ENCODE data around the gene SETMAR.
A peak's percentile ranks its signal among the peaks of the same experiment; 100 is the strongest.

The SETMAR gene

GRCh38 chr3:4303187-4304123 is at the start of gene SETMAR:
Gene SETMAR, plus strand, starts transcription at chr3:4303369. Its CDS starts 2 bp downstream, at chr3:4303371.
- Histone ChIP-seq H3K4me1 (ENCODE audit: control insufficient read depth, insufficient read depth, low read length) (peaks cover 4% of the 10 kb centered on the region), H3K4me3 (ENCODE audit: low read length in 2 of 2) (peak within 1 kb of the TSS; percentile 90 to 95), H3K27ac (ENCODE audit: low read length) (peak within 1 kb of the TSS; percentile 83), H3K9me3 (ENCODE audit: control insufficient read depth in 2 of 2, low read length in 2 of 2) (no peaks in the 10 kb centered on the region), H3K27me3 (ENCODE audit: control insufficient read depth in 1 of 2, insufficient read depth in 2 of 2, low read length in 2 of 2) (no peaks in the 10 kb centered on the region), H3K36me3 (ENCODE audit: control insufficient read depth in 2 of 2, insufficient read depth in 2 of 2, low read length in 2 of 2) (no peaks in the 10 kb centered on the region), H3K9ac (ENCODE audit: low read length in 2 of 2) (peak within 1 kb of the TSS; percentile 75 to 88)

DNA sequence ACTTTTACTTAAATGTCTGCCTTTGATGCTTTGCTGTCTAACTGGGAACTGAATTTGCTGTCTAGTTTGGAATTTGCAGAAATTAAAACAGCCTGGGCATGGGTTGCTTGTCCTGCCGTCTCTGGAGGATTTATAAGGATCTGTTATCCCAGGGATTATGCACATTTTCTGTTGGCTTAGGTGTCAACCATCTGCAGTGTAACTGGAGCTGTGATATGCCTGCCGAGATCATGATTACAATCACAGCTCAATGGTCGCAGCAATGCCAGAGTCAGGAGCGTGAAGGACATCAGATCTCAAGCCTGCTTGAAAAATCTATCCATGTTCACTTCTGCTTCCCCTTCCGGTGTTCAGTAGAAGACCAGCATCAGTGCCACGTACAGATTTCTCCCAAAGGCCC is 41.8 kb upstream of the SETMAR start:
- Histone ChIP-seq H3K27me3 (ENCODE audit: control insufficient read depth in 1 of 2, insufficient read depth in 2 of 2, low read length in 2 of 2) (no peaks in the 10 kb centered on the region), H3K4me1 (ENCODE audit: control insufficient read depth, insufficient read depth, low read length) (no peaks in the 10 kb centered on the region), H3K9me3 (ENCODE audit: control insufficient read depth in 2 of 2, low read length in 2 of 2) (peaks cover 2% of the 10 kb centered on the region in 2 donors), H3K9ac (ENCODE audit: low read length in 2 of 2) (no peak overlapping the region), H3K36me3 (ENCODE audit: control insufficient read depth in 2 of 2, insufficient read depth in 2 of 2, low read length in 2 of 2) (no peaks in the 10 kb centered on the region), H3K4me3 (ENCODE audit: low read length in 2 of 2) (no peak overlapping the region), H3K27ac (ENCODE audit: low read length) (no peak overlapping the region)

DNA sequence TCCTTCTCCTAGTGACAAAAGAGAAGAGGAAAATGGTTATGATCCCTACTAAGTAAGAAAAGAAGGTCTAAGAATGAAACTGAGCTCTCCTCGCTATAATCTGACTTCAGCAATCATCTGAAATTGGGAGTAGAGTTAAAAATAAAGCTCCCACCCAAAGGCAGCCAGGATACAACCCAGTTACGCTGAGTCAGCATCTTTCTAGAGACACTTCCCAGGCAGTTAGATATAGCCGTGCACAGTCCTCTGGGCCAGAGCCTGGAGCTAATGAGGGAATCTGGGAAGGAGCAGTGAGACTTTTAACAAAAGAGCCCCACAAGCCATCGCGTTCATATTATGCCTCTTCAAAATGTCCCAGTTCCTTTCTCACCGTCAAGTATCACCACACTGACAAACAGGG is 39.1 kb upstream of the SETMAR start:
- H3K27me3 ChIP-seq (ENCODE audit: control insufficient read depth in 1 of 2, insufficient read depth in 2 of 2, low read length in 2 of 2), result no peaks in the 10 kb centered on the region
- no peak overlapping the region for H3K9ac ChIP-seq (ENCODE audit: low read length in 2 of 2)
- H3K36me3 ChIP-seq (ENCODE audit: control insufficient read depth in 2 of 2, insufficient read depth in 2 of 2, low read length in 2 of 2), result no peaks in the 10 kb centered on the region
- H3K4me3 ChIP-seq (ENCODE audit: low read length in 2 of 2), result no peak overlapping the region
- H3K27ac ChIP-seq (ENCODE audit: low read length), result no peak overlapping the region
- no peaks in the 10 kb centered on the region for H3K4me1 ChIP-seq (ENCODE audit: control insufficient read depth, insufficient read depth, low read length)
- H3K9me3 ChIP-seq (ENCODE audit: control insufficient read depth in 2 of 2, low read length in 2 of 2), result peaks cover 2% of the 10 kb centered on the region in 2 donors

- H3K27ac ChIP-seq (ENCODE audit: low read length), result no peak overlapping the region
- no peaks in the 10 kb centered on the region for H3K27me3 ChIP-seq (ENCODE audit: control insufficient read depth in 1 of 2, insufficient read depth in 2 of 2, low read length in 2 of 2)
- no peak overlapping the region for H3K9ac ChIP-seq (ENCODE audit: low read length in 2 of 2)
- H3K36me3 ChIP-seq (ENCODE audit: control insufficient read depth in 2 of 2, insufficient read depth in 2 of 2, low read length in 2 of 2), result no peaks in the 10 kb centered on the region
- no peaks in the 10 kb centered on the region for H3K4me1 ChIP-seq (ENCODE audit: control insufficient read depth, insufficient read depth, low read length)
- H3K4me3 ChIP-seq (ENCODE audit: low read length in 2 of 2), result no peak overlapping the region
- no peaks in the 10 kb centered on the region for H3K9me3 ChIP-seq (ENCODE audit: control insufficient read depth in 2 of 2, low read length in 2 of 2)
Measured at GRCh38 chr3:4270720-4271119, 32.4 kb upstream of the SETMAR start.

DNA sequence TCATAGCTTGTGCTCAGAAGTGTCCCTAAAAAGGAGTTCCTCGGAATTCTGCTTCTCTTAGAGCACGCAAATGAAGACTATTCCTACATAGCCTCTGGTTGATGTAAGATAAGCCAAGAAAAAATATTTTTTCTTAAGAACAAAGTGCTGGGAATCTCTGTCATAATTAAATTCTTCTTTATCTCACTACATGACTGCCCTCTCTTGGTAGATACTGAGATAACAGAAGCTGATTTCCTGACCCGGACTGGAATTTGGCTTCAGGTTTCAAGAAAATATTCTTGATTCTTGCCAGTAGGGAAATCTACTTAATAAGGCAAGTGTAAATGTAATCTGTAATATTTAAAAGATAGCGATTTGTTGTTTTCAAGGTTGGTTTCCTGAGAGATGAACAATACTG is 31.3 kb upstream of the SETMAR start:
- Histone ChIP-seq H3K4me1 (ENCODE audit: control insufficient read depth, insufficient read depth, low read length) (no peaks in the 10 kb centered on the region), H3K4me3 (ENCODE audit: low read length in 2 of 2) (no peak overlapping the region), H3K36me3 (ENCODE audit: control insufficient read depth in 2 of 2, insufficient read depth in 2 of 2, low read length in 2 of 2) (no peaks in the 10 kb centered on the region), H3K27ac (ENCODE audit: low read length) (no peak overlapping the region), H3K9ac (ENCODE audit: low read length in 2 of 2) (no peak overlapping the region), H3K27me3 (ENCODE audit: control insufficient read depth in 1 of 2, insufficient read depth in 2 of 2, low read length in 2 of 2) (no peaks in the 10 kb centered on the region), H3K9me3 (ENCODE audit: control insufficient read depth in 2 of 2, low read length in 2 of 2) (no peaks in the 10 kb centered on the region)

DNA sequence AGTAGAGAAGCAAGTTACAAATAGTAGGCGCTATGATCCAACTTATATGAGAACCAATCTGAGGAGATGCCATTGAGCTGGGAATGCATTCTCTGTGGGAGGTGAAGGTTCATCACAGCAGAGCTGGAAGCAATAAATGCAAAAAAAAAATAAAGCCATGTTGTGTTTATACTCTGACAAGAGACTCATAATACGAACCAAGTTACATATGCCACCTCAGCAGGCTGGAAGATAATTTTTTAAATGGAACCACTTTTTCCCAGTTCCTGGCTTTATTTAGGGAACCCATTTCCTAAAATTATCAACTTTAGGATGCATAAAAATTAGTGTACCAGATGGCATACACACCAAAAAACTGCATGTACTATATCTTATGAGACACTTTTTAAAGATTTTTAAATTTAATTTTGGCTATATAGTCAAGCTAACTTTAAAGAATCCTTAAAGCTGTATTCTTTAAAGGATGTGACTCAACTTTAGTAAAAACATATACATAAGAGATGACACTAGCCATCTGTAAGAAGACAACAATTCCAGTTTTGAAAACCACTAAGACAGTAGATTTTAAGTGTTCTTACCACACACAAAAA is 23.6 kb upstream of the SETMAR start:
- H3K27ac ChIP-seq (ENCODE audit: low read length), result no peak overlapping the region
- no peaks in the 10 kb centered on the region for H3K9me3 ChIP-seq (ENCODE audit: control insufficient read depth in 2 of 2, low read length in 2 of 2)
- H3K27me3 ChIP-seq (ENCODE audit: control insufficient read depth in 1 of 2, insufficient read depth in 2 of 2, low read length in 2 of 2), result no peaks in the 10 kb centered on the region
- H3K36me3 ChIP-seq (ENCODE audit: control insufficient read depth in 2 of 2, insufficient read depth in 2 of 2, low read length in 2 of 2), result no peaks in the 10 kb centered on the region
- no peaks in the 10 kb centered on the region for H3K4me1 ChIP-seq (ENCODE audit: control insufficient read depth, insufficient read depth, low read length)
- no peak overlapping the region for H3K9ac ChIP-seq (ENCODE audit: low read length in 2 of 2)
- H3K4me3 ChIP-seq (ENCODE audit: low read length in 2 of 2), result no peak overlapping the region

- H3K9ac ChIP-seq (ENCODE audit: low read length in 2 of 2), result no peak overlapping the region
- H3K4me1 ChIP-seq (ENCODE audit: control insufficient read depth, insufficient read depth, low read length), result no peaks in the 10 kb centered on the region
- no peaks in the 10 kb centered on the region for H3K9me3 ChIP-seq (ENCODE audit: control insufficient read depth in 2 of 2, low read length in 2 of 2)
- no peaks in the 10 kb centered on the region for H3K27me3 ChIP-seq (ENCODE audit: control insufficient read depth in 1 of 2, insufficient read depth in 2 of 2, low read length in 2 of 2)
- H3K36me3 ChIP-seq (ENCODE audit: control insufficient read depth in 2 of 2, insufficient read depth in 2 of 2, low read length in 2 of 2), result no peaks in the 10 kb centered on the region
- H3K27ac ChIP-seq (ENCODE audit: low read length), result no peak overlapping the region
- no peak overlapping the region for H3K4me3 ChIP-seq (ENCODE audit: low read length in 2 of 2)
Measured at GRCh38 chr3:4281991-4282390, 21.2 kb upstream of the SETMAR start.

- no peak overlapping the region for H3K9ac ChIP-seq (ENCODE audit: low read length in 2 of 2)
Measured at GRCh38 chr3:4284865-4285264, 18.3 kb upstream of the SETMAR start.

GRCh38 chr3:4289044-4289443 is 14.1 kb upstream of the SETMAR start:
- Histone ChIP-seq H3K9me3 (ENCODE audit: control insufficient read depth in 2 of 2, low read length in 2 of 2) (no peaks in the 10 kb centered on the region), H3K36me3 (ENCODE audit: control insufficient read depth in 2 of 2, insufficient read depth in 2 of 2, low read length in 2 of 2) (no peaks in the 10 kb centered on the region), H3K4me3 (ENCODE audit: low read length in 2 of 2) (no peak overlapping the region), H3K27me3 (ENCODE audit: control insufficient read depth in 1 of 2, insufficient read depth in 2 of 2, low read length in 2 of 2) (no peaks in the 10 kb centered on the region), H3K27ac (ENCODE audit: low read length) (no peak overlapping the region), H3K4me1 (ENCODE audit: control insufficient read depth, insufficient read depth, low read length) (no peaks in the 10 kb centered on the region), H3K9ac (ENCODE audit: low read length in 2 of 2) (no peak overlapping the region)

More at GRCh38 chr3:4284865-4285264, 18.3 kb upstream of the SETMAR start:
- H3K4me1 ChIP-seq (ENCODE audit: control insufficient read depth, insufficient read depth, low read length), result no peaks in the 10 kb centered on the region
- no peaks in the 10 kb centered on the region for H3K27me3 ChIP-seq (ENCODE audit: control insufficient read depth in 1 of 2, insufficient read depth in 2 of 2, low read length in 2 of 2)
- no peaks in the 10 kb centered on the region for H3K36me3 ChIP-seq (ENCODE audit: control insufficient read depth in 2 of 2, insufficient read depth in 2 of 2, low read length in 2 of 2)
- no peak overlapping the region for H3K4me3 ChIP-seq (ENCODE audit: low read length in 2 of 2)
- H3K9me3 ChIP-seq (ENCODE audit: control insufficient read depth in 2 of 2, low read length in 2 of 2), result no peaks in the 10 kb centered on the region
- H3K27ac ChIP-seq (ENCODE audit: low read length), result no peak overlapping the region

- H3K36me3 ChIP-seq (ENCODE audit: control insufficient read depth in 2 of 2, insufficient read depth in 2 of 2, low read length in 2 of 2), result no peaks in the 10 kb centered on the region
- no peak overlapping the region for H3K9ac ChIP-seq (ENCODE audit: low read length in 2 of 2)
- H3K9me3 ChIP-seq (ENCODE audit: control insufficient read depth in 2 of 2, low read length in 2 of 2), result no peaks in the 10 kb centered on the region
- H3K27me3 ChIP-seq (ENCODE audit: control insufficient read depth in 1 of 2, insufficient read depth in 2 of 2, low read length in 2 of 2), result no peaks in the 10 kb centered on the region
- H3K27ac ChIP-seq (ENCODE audit: low read length), result no peak overlapping the region
- H3K4me1 ChIP-seq (ENCODE audit: control insufficient read depth, insufficient read depth, low read length), result no peaks in the 10 kb centered on the region
- H3K4me3 ChIP-seq (ENCODE audit: low read length in 2 of 2), result no peak overlapping the region
Measured at GRCh38 chr3:4290272-4290893, 12.8 kb upstream of the SETMAR start.

All from stomach smooth muscle (tissue), 2 donors.